ENCODE data around the gene LRP1.

Gene LRP1

GRCh38 chr12:57089271-57090245 is 38.7 kb upstream of the LRP1 start:
- Histone ChIP-seq H3K4me1 (ENCODE audit: control insufficient read depth, insufficient read depth, low read length) (peaks cover 33% of the 10 kb centered on the region), H3K4me3 (ENCODE audit: low read depth, low read length) (peak overlapping the region; percentile 90), H3K27me3 (ENCODE audit: control insufficient read depth, insufficient read depth, low read length) (no peaks in the 10 kb centered on the region), H3K27ac (ENCODE audit: low read depth, low read length) (peak overlapping the region; percentile 58; the same call in 1 of the 2 replicates), H3K36me3 (ENCODE audit: control insufficient read depth, insufficient read depth, low read length) (peaks cover 27% of the 10 kb centered on the region), H3K9me3 (ENCODE audit: control insufficient read depth, insufficient read depth, low read depth, low read length) (no peaks in the 10 kb centered on the region), H3K9ac (ENCODE audit: low read length) (peak overlapping the region; percentile 87)

- peaks cover 36% of the 10 kb centered on the region for H3K36me3 ChIP-seq (ENCODE audit: control insufficient read depth, insufficient read depth, low read length)
- peak overlapping the region; percentile 33; the same call in 1 of the 2 replicates for H3K4me3 ChIP-seq (ENCODE audit: low read depth, low read length)
Measured at GRCh38 chr12:57090490-57090889, 37.8 kb upstream of the LRP1 start.

GRCh38 chr12:57090924-57091637 is 37.2 kb upstream of the LRP1 start:
- H3K9ac ChIP-seq (ENCODE audit: low read length), result no peak overlapping the region
- H3K27ac ChIP-seq (ENCODE audit: low read depth, low read length), result no peak overlapping the region
- H3K27me3 ChIP-seq (ENCODE audit: control insufficient read depth, insufficient read depth, low read length), result no peaks in the 10 kb centered on the region
- no peaks in the 10 kb centered on the region for H3K9me3 ChIP-seq (ENCODE audit: control insufficient read depth, insufficient read depth, low read depth, low read length)
- H3K4me1 ChIP-seq (ENCODE audit: control insufficient read depth, insufficient read depth, low read length), result peaks cover 28% of the 10 kb centered on the region
- peaks cover 42% of the 10 kb centered on the region for H3K36me3 ChIP-seq (ENCODE audit: control insufficient read depth, insufficient read depth, low read length)
- H3K4me3 ChIP-seq (ENCODE audit: low read depth, low read length), result peak overlapping the region; percentile 33; the same call in 1 of the 2 replicates

More at GRCh38 chr12:57090490-57090889, 37.8 kb upstream of the LRP1 start:
- H3K27me3 ChIP-seq (ENCODE audit: control insufficient read depth, insufficient read depth, low read length), result no peaks in the 10 kb centered on the region
- peaks cover 33% of the 10 kb centered on the region for H3K4me1 ChIP-seq (ENCODE audit: control insufficient read depth, insufficient read depth, low read length)
- H3K27ac ChIP-seq (ENCODE audit: low read depth, low read length), result no peak overlapping the region
- H3K9ac ChIP-seq (ENCODE audit: low read length), result no peak overlapping the region
- no peaks in the 10 kb centered on the region for H3K9me3 ChIP-seq (ENCODE audit: control insufficient read depth, insufficient read depth, low read depth, low read length)

DNA sequence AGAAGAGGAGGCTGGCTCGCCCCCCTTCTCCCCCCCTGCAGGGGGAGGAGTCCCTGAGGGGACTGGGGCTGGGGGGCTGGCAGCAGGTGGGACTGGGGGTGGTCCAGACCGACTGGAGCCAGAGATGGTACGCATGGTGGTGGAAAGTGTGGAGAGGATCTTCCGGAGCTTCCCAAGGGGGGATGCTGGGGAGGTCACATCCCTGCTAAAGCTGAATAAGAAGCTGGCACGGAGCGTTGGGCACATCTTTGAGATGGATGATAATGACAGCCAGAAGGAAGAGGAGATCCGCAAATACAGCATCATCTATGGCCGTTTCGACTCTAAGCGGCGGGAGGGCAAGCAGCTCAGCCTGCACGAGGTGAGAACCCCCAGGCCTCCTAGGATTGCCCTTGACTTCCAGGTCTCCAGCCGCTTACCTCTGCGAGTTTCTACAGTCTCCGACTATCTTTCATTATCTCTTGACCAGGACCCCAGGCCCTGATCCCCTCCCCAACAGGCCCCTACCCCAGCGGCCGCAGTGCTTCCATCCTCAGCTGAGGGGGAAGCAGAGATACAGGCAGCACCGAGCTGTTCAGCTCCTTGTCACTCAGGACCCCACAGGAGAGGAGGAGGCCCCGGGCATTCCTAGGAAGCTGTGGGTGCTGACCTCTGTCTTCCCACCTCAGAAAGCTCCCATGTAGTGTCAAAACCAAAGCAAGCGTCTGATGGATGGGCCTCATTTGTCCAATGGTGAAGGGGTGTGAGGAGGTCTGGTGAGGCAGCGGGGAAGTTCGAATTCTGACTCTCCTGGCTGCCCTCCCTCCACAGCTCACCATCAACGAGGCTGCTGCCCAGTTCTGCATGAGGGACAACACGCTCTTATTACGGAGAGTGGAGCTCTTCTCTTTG is 36.4 kb upstream of the LRP1 start:
- no peak overlapping the region for H3K27ac ChIP-seq (ENCODE audit: low read depth, low read length)
- H3K27me3 ChIP-seq (ENCODE audit: control insufficient read depth, insufficient read depth, low read length), result no peaks in the 10 kb centered on the region
- no peak overlapping the region for H3K4me3 ChIP-seq (ENCODE audit: low read depth, low read length)
- peaks cover 49% of the 10 kb centered on the region for H3K36me3 ChIP-seq (ENCODE audit: control insufficient read depth, insufficient read depth, low read length)
- H3K4me1 ChIP-seq (ENCODE audit: control insufficient read depth, insufficient read depth, low read length), result peaks cover 28% of the 10 kb centered on the region
- H3K9me3 ChIP-seq (ENCODE audit: control insufficient read depth, insufficient read depth, low read depth, low read length), result no peaks in the 10 kb centered on the region
- no peak overlapping the region for H3K9ac ChIP-seq (ENCODE audit: low read length)

GRCh38 chr12:57092529-57092862 is 35.8 kb upstream of the LRP1 start:
- peaks cover 55% of the 10 kb centered on the region for H3K36me3 ChIP-seq (ENCODE audit: control insufficient read depth, insufficient read depth, low read length)
- no peaks in the 10 kb centered on the region for H3K27me3 ChIP-seq (ENCODE audit: control insufficient read depth, insufficient read depth, low read length)
- H3K4me3 ChIP-seq (ENCODE audit: low read depth, low read length), result no peak overlapping the region
- H3K9ac ChIP-seq (ENCODE audit: low read length), result no peak overlapping the region
- H3K9me3 ChIP-seq (ENCODE audit: control insufficient read depth, insufficient read depth, low read depth, low read length), result no peaks in the 10 kb centered on the region
- no peak overlapping the region for H3K27ac ChIP-seq (ENCODE audit: low read depth, low read length)
- H3K4me1 ChIP-seq (ENCODE audit: control insufficient read depth, insufficient read depth, low read length), result peaks cover 28% of the 10 kb centered on the region

GRCh38 chr12:57092876-57093414 is 35.3 kb upstream of the LRP1 start:
- H3K9ac ChIP-seq (ENCODE audit: low read length), result no peak overlapping the region
- H3K36me3 ChIP-seq (ENCODE audit: control insufficient read depth, insufficient read depth, low read length), result peaks cover 59% of the 10 kb centered on the region
- H3K27me3 ChIP-seq (ENCODE audit: control insufficient read depth, insufficient read depth, low read length), result no peaks in the 10 kb centered on the region
- peaks cover 28% of the 10 kb centered on the region for H3K4me1 ChIP-seq (ENCODE audit: control insufficient read depth, insufficient read depth, low read length)
- no peaks in the 10 kb centered on the region for H3K9me3 ChIP-seq (ENCODE audit: control insufficient read depth, insufficient read depth, low read depth, low read length)
- H3K4me3 ChIP-seq (ENCODE audit: low read depth, low read length), result no peak overlapping the region
- H3K27ac ChIP-seq (ENCODE audit: low read depth, low read length), result no peak overlapping the region

GRCh38 chr12:57093415-57094207 is 34.7 kb upstream of the LRP1 start:
- Histone ChIP-seq H3K27me3 (ENCODE audit: control insufficient read depth, insufficient read depth, low read length) (no peaks in the 10 kb centered on the region), H3K9ac (ENCODE audit: low read length) (peak overlapping the region; percentile 51), H3K4me3 (ENCODE audit: low read depth, low read length) (peak overlapping the region; percentile 23; the same call in 1 of the 2 replicates), H3K4me1 (ENCODE audit: control insufficient read depth, insufficient read depth, low read length) (peaks cover 28% of the 10 kb centered on the region), H3K27ac (ENCODE audit: low read depth, low read length) (peak overlapping the region; percentile 24; the same call in 1 of the 2 replicates), H3K9me3 (ENCODE audit: control insufficient read depth, insufficient read depth, low read depth, low read length) (no peaks in the 10 kb centered on the region), H3K36me3 (ENCODE audit: control insufficient read depth, insufficient read depth, low read length) (peaks cover 66% of the 10 kb centered on the region)

DNA sequence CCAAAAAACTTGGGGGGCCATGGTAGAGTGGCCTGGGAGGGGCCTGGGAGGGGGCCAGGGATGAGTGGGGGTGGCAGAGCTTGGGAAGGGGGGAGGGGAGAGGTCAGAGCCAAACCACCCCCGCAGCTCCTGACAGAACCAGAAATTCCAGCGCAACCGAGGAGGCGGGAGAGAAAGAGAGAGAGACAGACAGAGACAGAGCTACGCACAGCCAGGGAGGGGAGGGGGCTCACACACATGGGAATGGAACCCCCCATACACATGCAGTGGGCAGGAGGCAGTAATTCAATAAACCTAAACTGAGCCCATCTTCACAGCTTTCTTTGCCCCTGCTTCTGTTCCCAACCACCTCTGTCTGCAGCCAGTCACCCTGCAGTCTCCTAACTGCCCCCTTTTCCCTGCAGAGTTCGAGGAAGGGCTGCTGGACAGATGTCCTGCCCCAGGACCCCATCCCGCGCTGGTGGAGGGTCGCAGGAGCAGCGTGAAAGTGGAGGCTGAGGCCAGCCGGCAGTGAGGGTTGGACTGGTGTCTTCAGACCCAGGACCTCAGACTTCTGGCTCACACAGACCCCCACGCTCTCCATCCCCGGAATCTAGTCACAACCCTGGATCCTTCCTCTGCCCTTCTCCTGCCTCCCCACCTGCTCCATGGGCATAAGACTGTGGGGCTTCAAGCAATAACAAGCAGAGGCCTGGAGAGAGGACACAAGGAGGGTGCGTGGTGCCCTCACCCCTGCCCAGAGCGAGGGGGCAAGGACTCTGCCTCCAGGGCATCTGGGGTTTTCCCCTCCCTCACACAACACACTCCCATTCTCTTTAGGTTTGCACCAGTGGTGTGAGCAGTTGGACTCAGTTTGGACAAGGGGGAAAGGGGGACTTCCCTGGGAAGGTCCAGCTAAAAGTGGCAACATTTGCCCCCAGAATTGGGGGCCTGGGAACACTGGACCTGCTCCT is 33.8 kb upstream of the LRP1 start:
- Histone ChIP-seq H3K36me3 (ENCODE audit: control insufficient read depth, insufficient read depth, low read length) (peaks cover 74% of the 10 kb centered on the region), H3K27ac (ENCODE audit: low read depth, low read length) (peak overlapping the region; percentile 56; the same call in 1 of the 2 replicates), H3K27me3 (ENCODE audit: control insufficient read depth, insufficient read depth, low read length) (no peaks in the 10 kb centered on the region), H3K4me3 (ENCODE audit: low read depth, low read length) (peak overlapping the region; percentile 29; the same call in 1 of the 2 replicates), H3K4me1 (ENCODE audit: control insufficient read depth, insufficient read depth, low read length) (peaks cover 28% of the 10 kb centered on the region), H3K9me3 (ENCODE audit: control insufficient read depth, insufficient read depth, low read depth, low read length) (no peaks in the 10 kb centered on the region), H3K9ac (ENCODE audit: low read length) (peak overlapping the region; percentile 68)

- Histone ChIP-seq H3K27ac (ENCODE audit: low read depth, low read length) (no peak overlapping the region), H3K9me3 (ENCODE audit: control insufficient read depth, insufficient read depth, low read depth, low read length) (no peaks in the 10 kb centered on the region), H3K36me3 (ENCODE audit: control insufficient read depth, insufficient read depth, low read length) (peaks cover 81% of the 10 kb centered on the region), H3K4me3 (ENCODE audit: low read depth, low read length) (no peak overlapping the region), H3K9ac (ENCODE audit: low read length) (no peak overlapping the region), H3K27me3 (ENCODE audit: control insufficient read depth, insufficient read depth, low read length) (no peaks in the 10 kb centered on the region), H3K4me1 (ENCODE audit: control insufficient read depth, insufficient read depth, low read length) (peaks cover 27% of the 10 kb centered on the region)
Measured at GRCh38 chr12:57095440-57095839, 32.8 kb upstream of the LRP1 start.

Measured in HUES6 (cell line).